Measurements from ENCODE around the gene ADGB. TPM values are rescaled to one million over a fixed set of nuclear protein-coding genes. Genes with fewer than 3 reads are reported as not detected.
"Not testable (repeated sequence)": the region's sequence is repeated elsewhere in the genome, so short reads cannot be mapped to it uniquely, and the experiment has no call there.

The ADGB gene
- not detected in 2 replicates for total RNA-seq (2014; rRNA removed; shearing (Covaris generic); ENCODE audit: low replicate concordance)

DNA sequence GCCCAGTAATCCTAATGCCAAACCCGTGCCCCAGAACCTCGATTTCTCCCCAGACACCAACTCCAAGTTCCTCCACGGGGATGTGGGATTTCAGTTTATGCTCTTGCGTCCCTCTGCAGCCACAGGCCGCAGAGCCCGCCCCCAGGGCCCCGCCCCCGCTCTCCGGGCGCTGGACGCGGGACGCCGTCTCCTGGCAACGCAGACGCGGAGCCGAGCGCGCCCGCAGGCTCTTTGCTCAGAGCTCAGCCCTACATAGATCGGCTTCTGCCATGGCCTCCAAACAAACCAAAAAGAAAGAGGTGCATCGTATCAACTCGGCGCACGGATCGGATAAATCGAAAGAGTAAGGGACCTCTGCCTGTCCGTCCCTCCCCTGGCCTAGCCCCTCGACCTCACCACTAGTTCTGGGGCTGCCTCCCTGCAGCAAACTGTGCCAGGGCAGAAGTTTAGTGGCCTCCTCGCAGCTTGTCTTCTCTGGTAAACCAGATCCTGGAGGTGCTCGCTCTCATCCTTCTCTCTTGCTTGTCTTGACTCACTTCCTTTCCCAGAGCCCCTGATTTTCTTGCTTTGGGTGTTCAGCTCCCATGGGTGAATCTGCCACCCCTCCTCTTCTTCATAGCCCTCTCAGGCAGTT, at the start of gene ADGB:
TSS of gene ADGB (plus strand) at position 201 of the 634 bp plus-strand sequence. CDS start at position 270, 69 bp downstream.
- Histone ChIP-seq H3K79me2 (ENCODE audit: low read length) (no peaks in the 10 kb centered on the region), H3K9ac (ENCODE audit: low read length) (no peak within 1 kb of the TSS), H3K27ac (ENCODE audit: low read length) (no peak within 1 kb of the TSS), H3K36me3 (ENCODE audit: insufficient read depth, low read length) (no peaks in the 10 kb centered on the region), H4K20me1 (ENCODE audit: insufficient read depth, low read depth, low read length) (no peaks in the 10 kb centered on the region), H3K4me3 (ENCODE audit: low read length) (no peak within 1 kb of the TSS), H2AFZ (ENCODE audit: low read length) (no peak within 1 kb of the TSS), H3K9me3 (ENCODE audit: low read length) (no peaks in the 10 kb centered on the region), H3K27me3 (ENCODE audit: low read length) (no peaks in the 10 kb centered on the region), H3K9me2 (replicated peaks; ENCODE audit: insufficient read depth, low read length) (no peaks in the 10 kb centered on the region), H3K4me2 (ENCODE audit: low read depth, low read length, poor library complexity, severe bottlenecking) (no peak within 1 kb of the TSS), H3K4me1 (ENCODE audit: low read length) (peaks cover 32% of the 10 kb centered on the region)
- DNase-seq = no peak

DNA sequence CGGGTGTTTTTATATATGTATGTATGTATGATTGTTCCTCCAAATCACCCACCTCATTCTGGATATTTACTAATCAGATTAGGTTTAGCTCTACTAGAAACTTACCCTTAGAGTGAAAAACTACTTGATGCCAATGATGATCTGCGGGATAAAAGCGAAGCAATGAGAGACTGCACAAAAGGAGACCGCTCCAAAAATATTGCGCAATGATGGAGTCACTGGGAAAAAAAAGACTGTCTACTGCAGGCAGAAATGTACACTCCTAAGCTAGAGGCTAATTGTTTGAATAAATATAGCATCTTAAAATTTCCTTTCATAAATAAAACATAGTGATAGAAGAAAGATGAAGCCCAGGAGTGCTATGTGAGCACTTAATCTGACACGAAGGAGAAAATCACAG, 47.9 kb upstream of the ADGB start:
- H3K9me2 ChIP-seq (replicated peaks; ENCODE audit: insufficient read depth, low read length) = no peaks in the 10 kb centered on the region
- H3K27ac ChIP-seq (ENCODE audit: low read length) = no peak overlapping the region
- H2AFZ ChIP-seq (ENCODE audit: low read length) = no peak overlapping the region
- no peak overlapping the region for H3K4me3 ChIP-seq (ENCODE audit: low read length)
- H3K9ac ChIP-seq (ENCODE audit: low read length) = no peak overlapping the region
- no peak for DNase-seq
- H3K27me3 ChIP-seq (ENCODE audit: low read length) = no peaks in the 10 kb centered on the region
- H3K4me2 ChIP-seq (ENCODE audit: low read depth, low read length, poor library complexity, severe bottlenecking) = no peak overlapping the region
- H4K20me1 ChIP-seq (ENCODE audit: insufficient read depth, low read depth, low read length) = no peaks in the 10 kb centered on the region
- no peaks in the 10 kb centered on the region for H3K4me1 ChIP-seq (ENCODE audit: low read length)
- no peaks in the 10 kb centered on the region for H3K79me2 ChIP-seq (ENCODE audit: low read length)
- H3K9me3 ChIP-seq (ENCODE audit: low read length) = no peaks in the 10 kb centered on the region
- no peaks in the 10 kb centered on the region for H3K36me3 ChIP-seq (ENCODE audit: insufficient read depth, low read length)

DNA sequence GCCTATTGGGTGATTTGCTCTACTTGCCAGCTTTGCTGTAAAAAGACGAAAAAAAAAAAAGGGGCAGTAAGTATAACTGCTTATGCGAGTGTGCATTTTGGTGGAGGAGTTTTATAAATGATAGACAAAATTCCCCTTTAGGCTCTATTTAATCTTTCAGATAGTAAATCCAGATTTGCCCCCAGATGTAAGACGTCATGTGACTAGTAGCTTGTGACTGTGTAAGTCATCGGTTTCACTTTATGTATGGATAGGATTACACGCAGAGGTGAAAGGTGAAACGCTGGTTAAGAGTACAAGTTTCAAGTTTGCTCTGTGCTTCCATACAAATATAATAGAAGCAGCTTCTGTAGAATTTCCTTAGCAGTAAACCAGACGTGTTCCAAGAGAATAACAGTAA, 47.2 kb upstream of the ADGB start:
- Histone ChIP-seq H3K36me3 (ENCODE audit: insufficient read depth, low read length) (no peaks in the 10 kb centered on the region), H3K9me3 (ENCODE audit: low read length) (no peaks in the 10 kb centered on the region), H2AFZ (ENCODE audit: low read length) (no peak overlapping the region), H3K9me2 (replicated peaks; ENCODE audit: insufficient read depth, low read length) (no peaks in the 10 kb centered on the region), H3K27ac (ENCODE audit: low read length) (no peak overlapping the region), H3K9ac (ENCODE audit: low read length) (no peak overlapping the region), H4K20me1 (ENCODE audit: insufficient read depth, low read depth, low read length) (no peaks in the 10 kb centered on the region), H3K79me2 (ENCODE audit: low read length) (no peaks in the 10 kb centered on the region), H3K27me3 (ENCODE audit: low read length) (no peaks in the 10 kb centered on the region), H3K4me1 (ENCODE audit: low read length) (no peaks in the 10 kb centered on the region), H3K4me2 (ENCODE audit: low read depth, low read length, poor library complexity, severe bottlenecking) (peak overlapping the region; percentile 34), H3K4me3 (ENCODE audit: low read length) (no peak overlapping the region)
- DNase-seq = no peak

DNA sequence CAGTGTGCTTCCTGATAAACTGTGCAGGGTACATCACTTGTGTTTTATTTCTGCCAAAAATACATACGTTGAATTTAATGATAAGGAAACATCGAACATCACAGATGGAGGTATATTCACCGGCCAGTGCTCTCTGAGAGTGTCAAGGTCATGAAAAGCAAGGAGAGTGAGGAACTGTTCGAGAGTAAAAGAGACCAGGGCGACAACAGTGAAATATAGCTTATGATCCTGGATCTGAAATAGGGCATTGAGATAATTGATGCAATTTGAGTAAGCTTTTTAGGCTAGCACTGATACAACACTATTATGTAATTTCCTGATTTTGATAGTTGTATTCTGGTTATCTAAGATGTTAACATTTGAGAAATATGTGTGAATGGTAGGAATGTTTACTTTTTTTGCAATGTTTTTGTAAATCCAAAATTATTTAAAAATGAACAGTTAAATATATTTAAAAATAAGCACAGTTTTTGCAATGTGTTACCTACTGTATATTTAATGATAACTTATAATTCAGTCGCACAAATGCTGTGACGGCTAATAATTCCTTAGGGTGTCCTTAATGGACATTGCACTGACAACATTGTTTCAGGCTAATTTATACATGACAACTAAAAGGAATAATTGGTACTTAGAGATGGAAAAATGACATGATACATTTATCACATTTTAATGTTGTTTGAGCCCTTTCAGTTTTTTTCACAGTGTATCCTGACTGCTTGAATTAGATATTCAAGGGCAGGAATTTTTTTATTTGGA, 45.2 kb upstream of the ADGB start:
- H3K4me3 ChIP-seq (ENCODE audit: low read length) = no peak overlapping the region
- no peaks in the 10 kb centered on the region for H3K4me1 ChIP-seq (ENCODE audit: low read length)
- H2AFZ ChIP-seq (ENCODE audit: low read length) = no peak overlapping the region
- no peak overlapping the region for H3K4me2 ChIP-seq (ENCODE audit: low read depth, low read length, poor library complexity, severe bottlenecking)
- no peaks in the 10 kb centered on the region for H3K9me3 ChIP-seq (ENCODE audit: low read length)
- H4K20me1 ChIP-seq (ENCODE audit: insufficient read depth, low read depth, low read length) = no peaks in the 10 kb centered on the region
- no peak overlapping the region for H3K27ac ChIP-seq (ENCODE audit: low read length)
- H3K9ac ChIP-seq (ENCODE audit: low read length) = no peak overlapping the region
- no peaks in the 10 kb centered on the region for H3K9me2 ChIP-seq (replicated peaks; ENCODE audit: insufficient read depth, low read length)
- H3K36me3 ChIP-seq (ENCODE audit: insufficient read depth, low read length) = no peaks in the 10 kb centered on the region
- no peaks in the 10 kb centered on the region for H3K79me2 ChIP-seq (ENCODE audit: low read length)
- no peak for DNase-seq
- H3K27me3 ChIP-seq (ENCODE audit: low read length) = no peaks in the 10 kb centered on the region

GRCh38 chr6:146560607-146561006, 38.2 kb upstream of the ADGB start:
- H3K4me1 ChIP-seq (ENCODE audit: low read length) = no peaks in the 10 kb centered on the region
- no peak overlapping the region for H3K4me3 ChIP-seq (ENCODE audit: low read length)
- H3K79me2 ChIP-seq (ENCODE audit: low read length) = no peaks in the 10 kb centered on the region
- H3K9ac ChIP-seq (ENCODE audit: low read length) = no peak overlapping the region
- no peaks in the 10 kb centered on the region for H3K36me3 ChIP-seq (ENCODE audit: insufficient read depth, low read length)
- no peak overlapping the region for H2AFZ ChIP-seq (ENCODE audit: low read length)
- peaks cover 2% of the 10 kb centered on the region; the same call in 1 of the 2 replicates for H3K27me3 ChIP-seq (ENCODE audit: low read length)
- H3K27ac ChIP-seq (ENCODE audit: low read length) = no peak overlapping the region
- H4K20me1 ChIP-seq (ENCODE audit: insufficient read depth, low read depth, low read length) = no peaks in the 10 kb centered on the region
- no peaks in the 10 kb centered on the region for H3K9me2 ChIP-seq (replicated peaks; ENCODE audit: insufficient read depth, low read length)
- no peak overlapping the region for H3K4me2 ChIP-seq (ENCODE audit: low read depth, low read length, poor library complexity, severe bottlenecking)
- DNase-seq = no peak
- no peaks in the 10 kb centered on the region for H3K9me3 ChIP-seq (ENCODE audit: low read length)

DNA sequence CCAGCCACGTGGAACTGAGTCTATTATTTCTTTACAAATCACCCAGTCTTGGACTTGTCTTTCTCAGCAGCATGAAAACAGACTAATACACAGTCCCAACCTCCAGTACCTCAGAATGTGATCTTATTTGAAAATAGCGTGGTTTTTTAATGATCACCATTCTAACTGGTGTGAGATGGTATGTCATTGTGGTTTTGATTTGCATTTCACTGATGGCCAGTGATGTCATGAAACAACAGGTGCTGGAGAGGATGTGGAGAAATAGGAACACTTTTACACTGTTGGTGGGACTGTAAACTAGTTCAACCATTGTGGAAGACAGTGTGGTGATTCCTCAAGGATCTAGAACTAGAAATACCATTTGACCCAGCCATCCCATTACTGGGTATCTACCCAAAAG, 32.1 kb upstream of the ADGB start:
- H2AFZ ChIP-seq (ENCODE audit: low read length); H3K9ac ChIP-seq (ENCODE audit: low read length); H3K4me1 ChIP-seq (ENCODE audit: low read length); H3K9me3 ChIP-seq (ENCODE audit: low read length); H4K20me1 ChIP-seq (ENCODE audit: insufficient read depth, low read depth, low read length); H3K79me2 ChIP-seq (ENCODE audit: low read length); H3K27me3 ChIP-seq (ENCODE audit: low read length); H3K4me3 ChIP-seq (ENCODE audit: low read length); H3K36me3 ChIP-seq (ENCODE audit: insufficient read depth, low read length); H3K4me2 ChIP-seq (ENCODE audit: low read depth, low read length, poor library complexity, severe bottlenecking); DNase-seq; H3K9me2 ChIP-seq (replicated peaks; ENCODE audit: insufficient read depth, low read length); H3K27ac ChIP-seq (ENCODE audit: low read length): not testable (repeated sequence)

- not testable (repeated sequence) for H3K36me3 ChIP-seq (ENCODE audit: insufficient read depth, low read length); H3K9me2 ChIP-seq (replicated peaks; ENCODE audit: insufficient read depth, low read length); H3K9ac ChIP-seq (ENCODE audit: low read length); H4K20me1 ChIP-seq (ENCODE audit: insufficient read depth, low read depth, low read length); H2AFZ ChIP-seq (ENCODE audit: low read length); H3K9me3 ChIP-seq (ENCODE audit: low read length); H3K27me3 ChIP-seq (ENCODE audit: low read length); H3K4me3 ChIP-seq (ENCODE audit: low read length); H3K79me2 ChIP-seq (ENCODE audit: low read length); H3K27ac ChIP-seq (ENCODE audit: low read length); H3K4me2 ChIP-seq (ENCODE audit: low read depth, low read length, poor library complexity, severe bottlenecking); DNase-seq; H3K4me1 ChIP-seq (ENCODE audit: low read length)
Observed at GRCh38 chr6:146568619-146569018, 30.2 kb upstream of the ADGB start.

GRCh38 chr6:146574211-146574610, 24.6 kb upstream of the ADGB start:
- Histone ChIP-seq H3K4me2 (ENCODE audit: low read depth, low read length, poor library complexity, severe bottlenecking) (no peak overlapping the region), H3K27ac (ENCODE audit: low read length) (no peak overlapping the region), H3K9ac (ENCODE audit: low read length) (no peak overlapping the region), H4K20me1 (ENCODE audit: insufficient read depth, low read depth, low read length) (no peaks in the 10 kb centered on the region), H3K27me3 (ENCODE audit: low read length) (no peaks in the 10 kb centered on the region), H3K4me1 (ENCODE audit: low read length) (no peaks in the 10 kb centered on the region), H3K79me2 (ENCODE audit: low read length) (no peaks in the 10 kb centered on the region), H3K9me2 (replicated peaks; ENCODE audit: insufficient read depth, low read length) (no peaks in the 10 kb centered on the region), H3K4me3 (ENCODE audit: low read length) (no peak overlapping the region), H2AFZ (ENCODE audit: low read length) (no peak overlapping the region), H3K36me3 (ENCODE audit: insufficient read depth, low read length) (no peaks in the 10 kb centered on the region), H3K9me3 (ENCODE audit: low read length) (no peaks in the 10 kb centered on the region)
- no peak for DNase-seq
